C4-2B (cell line): ENCODE data around the gene TMEM186.
"Not testable (repeated sequence)": the region's sequence is repeated elsewhere in the genome, so short reads cannot be mapped to it uniquely, and the experiment has no call there.

Source experiments
- H3K27ac ChIP-seq: fragments of 450-650 bp; 2 replicates; pipeline ENCODE4 v1.5.1; 2017
- CTCF ChIP-seq: fragments of 450-650 bp; conservative IDR thresholded peaks from 2 replicates; pipeline ENCODE4 v1.5.1; 2017; ENCODE audit warnings: mild to moderate bottlenecking
- ZFX ChIP-seq: fragments of 450-650 bp; IDR thresholded peaks from 2 replicates; pipeline ENCODE4 v1.6.1; 2017

The TMEM186 gene

GRCh38 chr16:8795818-8796217 lies 1.6 kb downstream of the TMEM186 start:
- TF ChIP-seq ZFX (no peak), CTCF (no peak)
- no peak overlapping the region for H3K27ac ChIP-seq

- H3K27ac ChIP-seq, result no peak overlapping the region
- TF ChIP-seq ZFX (no peak), CTCF (no peak)
Observed at GRCh38 chr16:8795091-8795490, 2.3 kb downstream of the TMEM186 start.

- TF ChIP-seq ZFX, result no peak
- no peak for TF ChIP-seq CTCF
- H3K27ac ChIP-seq, result no peak overlapping the region
Observed at GRCh38 chr16:8788578-8789172, 8.8 kb downstream of the TMEM186 start.

GRCh38 chr16:8786316-8786715 lies 11.1 kb downstream of the TMEM186 start:
- H3K27ac ChIP-seq, result not testable (repeated sequence)

GRCh38 chr16:8785408-8785807 lies 12.0 kb downstream of the TMEM186 start:
- no peak for TF ChIP-seq CTCF
- no peak for TF ChIP-seq ZFX

GRCh38 chr16:8782673-8783072 lies 14.8 kb downstream of the TMEM186 start:
- H3K27ac ChIP-seq, result no peak overlapping the region
- TF ChIP-seq CTCF, result no peak
- no peak for TF ChIP-seq ZFX

More at GRCh38 chr16:8785408-8785807, 12.0 kb downstream of the TMEM186 start:
- no peak overlapping the region for H3K27ac ChIP-seq

- H3K27ac ChIP-seq, result no peak overlapping the region
- TF ChIP-seq CTCF (no peak), ZFX (no peak)
Observed at GRCh38 chr16:8781797-8782196, 15.6 kb downstream of the TMEM186 start.

GRCh38 chr16:8777217-8777616 lies 20.2 kb downstream of the TMEM186 start:
- H3K27ac ChIP-seq, result no peak overlapping the region
- no peak for TF ChIP-seq CTCF
- TF ChIP-seq ZFX, result no peak
